GM18498 (cell line): ENCODE measurements around the gene FLVCR2.
"Not testable (repeated sequence)": the region's sequence is repeated elsewhere in the genome, so short reads cannot be mapped to it uniquely, and the experiment has no call there.

Experiments
- ATAC-seq: cut with Tn5 transposase; IDR thresholded peaks from one replicate; pipeline ENCODE4 v1.9.1; 2021; ENCODE audit warnings: mild to moderate bottlenecking, moderate library complexity; ENCODE audit not compliant: unreplicated experiment

The FLVCR2 gene

GRCh38 chr14:75591331-75591946 is 13.0 kb downstream of the FLVCR2 start:
- no peak for ATAC-seq

- no peak for ATAC-seq
Observed at GRCh38 chr14:75591987-75592575, 13.7 kb downstream of the FLVCR2 start.

- no peak for ATAC-seq
Observed at GRCh38 chr14:75595226-75595625, 16.8 kb downstream of the FLVCR2 start.

GRCh38 chr14:75597149-75597548 is 18.7 kb downstream of the FLVCR2 start:
- ATAC-seq = no peak

- not testable (repeated sequence) for ATAC-seq
Observed at GRCh38 chr14:75600100-75600499, 21.7 kb downstream of the FLVCR2 start.

- not testable (repeated sequence) for ATAC-seq
Observed at GRCh38 chr14:75601061-75601460, 22.6 kb downstream of the FLVCR2 start.

GRCh38 chr14:75602503-75602902 is 24.1 kb downstream of the FLVCR2 start:
- no peak for ATAC-seq

- no peak for ATAC-seq
Observed at GRCh38 chr14:75604979-75605851, 26.8 kb downstream of the FLVCR2 start.

GRCh38 chr14:75605916-75606315 is 27.5 kb downstream of the FLVCR2 start:
- ATAC-seq = no peak

GRCh38 chr14:75607044-75607443 is 28.6 kb downstream of the FLVCR2 start:
- no peak for ATAC-seq

GRCh38 chr14:75607842-75608640 is 29.6 kb downstream of the FLVCR2 start:
- no peak for ATAC-seq

GRCh38 chr14:75609116-75609515 is 30.7 kb downstream of the FLVCR2 start:
- no peak for ATAC-seq

GRCh38 chr14:75609606-75610475 is 31.4 kb downstream of the FLVCR2 start:
- no peak for ATAC-seq

GRCh38 chr14:75610834-75611233 is 32.4 kb downstream of the FLVCR2 start:
- ATAC-seq = no peak

GRCh38 chr14:75612157-75612556 is 33.7 kb downstream of the FLVCR2 start:
- no peak for ATAC-seq

- ATAC-seq = no peak
Observed at GRCh38 chr14:75614179-75614578, 35.8 kb downstream of the FLVCR2 start.

GRCh38 chr14:75615200-75615599 is 36.8 kb downstream of the FLVCR2 start:
- no peak for ATAC-seq

GRCh38 chr14:75619548-75619947 is 41.1 kb downstream of the FLVCR2 start:
- no peak for ATAC-seq

- no peak for ATAC-seq
Observed at GRCh38 chr14:75625034-75625433, 46.6 kb downstream of the FLVCR2 start.

- ATAC-seq = no peak
Observed at GRCh38 chr14:75626396-75626795, 48.0 kb downstream of the FLVCR2 start.
